ENCODE results near the gene B4GALT6. TPM values are rescaled to one million over a fixed set of nuclear protein-coding genes. Genes with fewer than 3 reads are reported as not detected.

The B4GALT6 gene
- total and polyA plus RNA-seq, 2 of the 8 experiments (the other 6 are each of a cell fraction or from before 2014, with no cell fraction given): 6.3 to 41.5 TPM

DNA sequence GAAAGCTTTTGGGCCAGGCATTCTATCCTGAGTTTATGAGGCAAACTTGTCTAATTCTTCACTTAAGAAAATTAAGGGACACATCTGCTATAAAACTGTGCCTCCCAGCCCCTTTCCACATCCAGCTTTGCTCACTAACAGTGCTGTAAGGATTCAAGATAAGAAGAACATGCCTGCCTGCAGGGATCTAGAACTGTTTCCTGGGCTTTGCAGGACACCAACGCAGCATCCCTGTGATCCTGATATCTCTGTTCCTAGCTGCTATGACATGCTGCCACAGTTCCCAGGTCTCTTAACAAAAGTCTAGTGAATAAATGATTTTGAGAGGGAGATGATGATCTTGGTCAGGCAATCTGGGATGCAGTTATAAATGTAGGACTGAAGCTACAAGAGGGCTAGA is 12.4 kb downstream of the B4GALT6 start:
- FAIRE-seq (peak; percentile 68), DNase-seq (ENCODE audit: low read depth in 1 of 2, low spot score in 2 of 2) (no peak)
- H2BK5ac ChIP-seq (ENCODE audit: low read depth, low read length): no peak overlapping the region
- H2AFZ ChIP-seq (ENCODE audit: low read length): no peak overlapping the region
- no peak overlapping the region for H2BK120ac ChIP-seq (replicated peaks; ENCODE audit: low read depth, low read length)
- no peak overlapping the region for H3K27ac ChIP-seq (ENCODE audit: low read depth, low read length)
- peaks cover 0 to 1% of the 10 kb centered on the region in 2 experiments for H4K20me1 ChIP-seq (replicated peaks in 1 of 2; ENCODE audit: control insufficient read depth in 1 of 2, insufficient read depth in 2 of 2, low read length in 2 of 2)
- H3K23me2 ChIP-seq (ENCODE audit: low read depth, low read length): no peaks in the 10 kb centered on the region
- H3K4ac ChIP-seq (replicated peaks; ENCODE audit: insufficient read length, low read depth, low read length): no peak overlapping the region
- WGBS, 2 experiments (ENCODE audit: extremely low coverage in 1 of 2, insufficient coverage in 1 of 2, insufficient read length in 1 of 2, insufficient replicate concordance in 2 of 2, low coverage in 1 of 2, low lambda C conversion rate in 2 of 2, missing lambda C conversion rate in 1 of 2): 82% methylated on average over 1 of the region's 1 CpG; no CpG with 5 or more reads in 1 of the 2 experiments
- no peak overlapping the region for H3K14ac ChIP-seq (ENCODE audit: insufficient read length)
- no peak overlapping the region for H4K5ac ChIP-seq (ENCODE audit: insufficient read length, low read depth, low read length)
- no peaks in the 10 kb centered on the region for H3K9me3 ChIP-seq (ENCODE audit: insufficient read depth in 2 of 2, low read depth in 1 of 2, low read length in 1 of 2)
- H2AK5ac ChIP-seq (ENCODE audit: low read depth, low read length): no peak overlapping the region
- H2BK20ac ChIP-seq (ENCODE audit: low read length): no peak overlapping the region
- no peak overlapping the region for H3K18ac ChIP-seq (ENCODE audit: extremely low read depth, low read length)
- peak overlapping the region; percentile 73 for H4K91ac ChIP-seq (replicated peaks; ENCODE audit: insufficient read length, low read length)
- POLR2A ChIA-PET (ENCODE audit: partially characterized antibody): interaction anchor here (1.2 kb wide), 2 partner anchors 13 kb away, joined by 4 to 5 read pairs; no protein-coding TSS in a partner anchor
- no peak overlapping the region for H3K23ac ChIP-seq (ENCODE audit: insufficient read length)
- peaks cover 0 to 86% of the 10 kb centered on the region in 2 experiments; a peak in 3 of 4 replicates for H3K79me2 ChIP-seq (ENCODE audit: control insufficient read depth in 1 of 2, insufficient read depth in 2 of 2, low read length in 2 of 2)
- H3K9ac ChIP-seq (replicated peaks in 1 of 4; ENCODE audit: extremely low read depth in 1 of 4, low read depth in 3 of 4, low read length in 3 of 4): no peak overlapping the region
- H3K4me3 ChIP-seq (ENCODE audit: extremely low read depth in 1 of 4, insufficient read depth in 2 of 4, low read depth in 3 of 4, low read length in 4 of 4): no peak overlapping the region
- CTCF ChIA-PET (ENCODE audit: partially characterized antibody): interaction anchor here (0.8 to 1.6 kb wide), 3 partner anchors 9 to 50 kb away, joined by 4 to 13 read pairs (median 6); no protein-coding TSS in a partner anchor
- TF ChIP-seq HDAC2 (IDR thresholded peaks at IDR 0.05; ENCODE audit: borderline replicate concordance in 1 of 2, low read depth in 2 of 2, low read length in 2 of 2): no peak
- H4K8ac ChIP-seq (ENCODE audit: extremely low read depth, insufficient read depth, low read length): no peak overlapping the region
- H3K79me1 ChIP-seq (ENCODE audit: low read depth, low read length): peaks cover 4% of the 10 kb centered on the region
- no peak overlapping the region for H2BK12ac ChIP-seq (ENCODE audit: low read depth, low read length)
- no peak overlapping the region for H2BK15ac ChIP-seq (ENCODE audit: low read length)
- no peaks in the 10 kb centered on the region for H3K27me3 ChIP-seq (replicated peaks in 1 of 4; ENCODE audit: control insufficient read depth in 3 of 4, extremely low read depth in 1 of 4, insufficient read depth in 3 of 4, low read length in 3 of 4)
- H3K56ac ChIP-seq (replicated peaks; ENCODE audit: insufficient read length, low read depth, low read length): no peak overlapping the region
- peaks cover 0 to 12% (median 6%) of the 10 kb centered on the region in 4 experiments; a peak in 4 of 7 replicates for H3K4me1 ChIP-seq (replicated peaks in 1 of 4; ENCODE audit: control insufficient read depth in 3 of 4, insufficient read depth in 4 of 4, low read length in 3 of 4)
- no peaks in the 10 kb centered on the region for H3K36me3 ChIP-seq (ENCODE audit: control insufficient read depth in 2 of 4, insufficient read depth in 4 of 4, low read length in 3 of 4)
- no peak overlapping the region for H3K4me2 ChIP-seq (ENCODE audit: insufficient read depth in 1 of 2, low read depth in 2 of 2, low read length in 2 of 2)

Measured in H1 (cell line).